SK-N-SH treated with all-trans-retinoic acid at 6 μM for 48 hours (cell line): ENCODE measurements around the gene SF3A1.

Experiments used
- ATAC-seq: fragments of 200-7000 bp; cut with Tn5 transposase; 3 replicates; pipeline ENCODE4 v1.9.1; 2020; ENCODE audit warnings: mild to moderate bottlenecking, moderate library complexity
- ARNTL ChIP-seq: fragments of 450-650 bp; formaldehyde crosslinking; IDR thresholded peaks from 2 replicates; pipeline ENCODE4 v1.5.0; 2020; ENCODE audit warnings: low read depth, mild to moderate bottlenecking, moderate library complexity, borderline replicate concordance
- BACH2 ChIP-seq: fragments of 250-450 bp; sonication (Bioruptor Pico); IDR thresholded peaks from 2 replicates; pipeline ENCODE4 v1.9.0; 2021; ENCODE audit warnings: mild to moderate bottlenecking, borderline replicate concordance
- CSRNP3 ChIP-seq: fragments of 250-450 bp; sonication (Bioruptor Pico); IDR thresholded peaks from 2 replicates; pipeline ENCODE4 v1.5.1; 2021; ENCODE audit warnings: mild to moderate bottlenecking, moderate library complexity
- ESRRG ChIP-seq: fragments of 250-450 bp; sonication (Bioruptor Pico); IDR thresholded peaks from 2 replicates; pipeline ENCODE4 v1.6.1; 2021; ENCODE audit warnings: mild to moderate bottlenecking
- GLIS3 ChIP-seq: fragments of 250-450 bp; sonication (Bioruptor Pico); IDR thresholded peaks from 2 replicates; pipeline ENCODE4 v1.5.0; 2020; ENCODE audit warnings: mild to moderate bottlenecking, moderate library complexity
- ISL1 ChIP-seq: fragments of 250-450 bp; sonication (Bioruptor Pico); IDR thresholded peaks from 2 replicates; pipeline ENCODE4 v2.1.2; 2022; ENCODE audit warnings: mild to moderate bottlenecking, moderate library complexity
- OSR1 ChIP-seq: fragments of 250-450 bp; sonication (Bioruptor Pico); IDR thresholded peaks from 2 replicates; pipeline ENCODE4 v1.8.0; 2022; ENCODE audit warnings: moderate library complexity, mild to moderate bottlenecking, inconsistent platforms
- PATZ1 ChIP-seq: fragments of 250-450 bp; sonication (Bioruptor Pico); IDR thresholded peaks from 2 replicates; pipeline ENCODE4 v1.8.0; 2020; ENCODE audit warnings: mild to moderate bottlenecking, moderate library complexity, borderline replicate concordance
- PPARA ChIP-seq: fragments of 250-450 bp; sonication (Bioruptor Pico); IDR thresholded peaks from 2 replicates; pipeline ENCODE4 v1.5.0; 2020; ENCODE audit warnings: mild to moderate bottlenecking, borderline replicate concordance
- RARB ChIP-seq: fragments of 250-450 bp; sonication (Bioruptor Pico); IDR thresholded peaks from 2 replicates; pipeline ENCODE4 v1.8.0; 2021; ENCODE audit warnings: mild to moderate bottlenecking, moderate library complexity
- SNAI2 ChIP-seq: fragments of 250-450 bp; sonication (Bioruptor Pico); IDR thresholded peaks from 2 replicates; pipeline ENCODE4 v1.5.0; 2020; ENCODE audit warnings: mild to moderate bottlenecking, moderate library complexity
- TCF4 ChIP-seq: fragments of 250-450 bp; sonication (Bioruptor Pico); IDR thresholded peaks from 2 replicates; pipeline ENCODE4 v1.8.0; 2021; ENCODE audit warnings: mild to moderate bottlenecking, moderate library complexity, borderline replicate concordance
- TOX ChIP-seq: fragments of 250-450 bp; sonication (Bioruptor Pico); IDR thresholded peaks from 2 replicates; pipeline ENCODE4 v1.8.0; 2021; ENCODE audit warnings: mild to moderate bottlenecking, moderate library complexity, borderline replicate concordance
- ZC3H10 ChIP-seq: fragments of 250-450 bp; sonication (Bioruptor Pico); IDR thresholded peaks from 2 replicates; pipeline ENCODE4 v1.5.1; 2021; ENCODE audit warnings: mild to moderate bottlenecking, moderate library complexity
- ZFP3 ChIP-seq: fragments of 250-450 bp; sonication (Bioruptor Pico); IDR thresholded peaks from 2 replicates; pipeline ENCODE4 v1.5.0; 2020; ENCODE audit warnings: mild to moderate bottlenecking, moderate library complexity
- ZFP30 ChIP-seq: fragments of 450-650 bp; formaldehyde crosslinking; IDR thresholded peaks from 2 replicates; pipeline ENCODE4 v1.5.0; 2022; ENCODE audit warnings: mild to moderate bottlenecking, moderate library complexity
- ZNF565 ChIP-seq: fragments of 450-650 bp; formaldehyde crosslinking; conservative IDR thresholded peaks from 2 replicates; pipeline ENCODE4 v1.5.0; 2020; ENCODE audit warnings: low read depth, mild to moderate bottlenecking, moderate library complexity
- ZNF70 ChIP-seq: fragments of 450-650 bp; formaldehyde crosslinking; IDR thresholded peaks from 2 replicates; pipeline ENCODE4 v1.5.0; 2020; ENCODE audit warnings: mild to moderate bottlenecking, moderate library complexity
- ZNF8 ChIP-seq: fragments of 450-650 bp; formaldehyde crosslinking; IDR thresholded peaks from 2 replicates; pipeline ENCODE4 v1.5.0; 2020; ENCODE audit warnings: mild to moderate bottlenecking, moderate library complexity
- TF ChIP-seq, protein P1 (sequence below): fragments of 250-450 bp; sonication (Bioruptor Pico); IDR thresholded peaks from 2 replicates; pipeline ENCODE4 v1.5.0; 2020; ENCODE audit warnings: mild to moderate bottlenecking, moderate library complexity
- TF ChIP-seq, protein P2 (sequence below): fragments of 250-450 bp; sonication (Bioruptor Pico); IDR thresholded peaks from 2 replicates; pipeline ENCODE4 v1.8.0; 2021; ENCODE audit warnings: low read depth, mild to moderate bottlenecking, moderate library complexity, borderline replicate concordance

SF3A1 gene

DNA sequence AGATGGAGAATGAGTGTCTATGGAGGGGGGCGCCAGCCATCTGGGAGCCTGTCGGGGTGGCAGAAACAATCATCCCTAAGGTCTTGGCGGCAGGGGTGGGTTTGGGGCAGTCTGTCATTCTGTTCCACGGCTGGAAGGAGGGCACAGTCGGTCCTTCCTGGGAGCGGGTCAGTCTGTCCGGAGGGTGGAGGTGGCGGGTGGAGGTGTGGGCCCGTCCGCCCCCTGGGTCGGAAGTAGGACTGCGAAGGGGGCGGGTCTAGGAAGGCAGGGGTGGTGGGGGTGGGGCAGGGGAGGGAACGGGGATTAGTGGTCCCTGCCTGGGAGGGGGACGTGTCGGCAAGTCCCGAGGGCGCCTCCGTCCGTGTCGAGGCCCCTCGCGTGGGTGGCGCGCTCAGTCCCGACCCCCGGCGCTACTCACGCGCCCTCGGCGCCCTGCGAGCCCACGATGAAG lies 30.4 kb downstream of the SF3A1 start:
- ATAC-seq, result peak; percentile 44
- TF ChIP-seq TCF4 (CRISPR knock-in tag) (no peak), ESRRG (CRISPR knock-in tag) (no peak), SNAI2 (CRISPR knock-in tag) (no peak), BACH2 (CRISPR knock-in tag) (no peak), ZC3H10 (CRISPR knock-in tag) (no peak), PPARA (no peak), ZNF565 (no peak), ARNTL (CRISPR knock-in tag) (no peak), ZNF8 (CRISPR knock-in tag) (no peak)
- TF ChIP-seq, protein P1, sequence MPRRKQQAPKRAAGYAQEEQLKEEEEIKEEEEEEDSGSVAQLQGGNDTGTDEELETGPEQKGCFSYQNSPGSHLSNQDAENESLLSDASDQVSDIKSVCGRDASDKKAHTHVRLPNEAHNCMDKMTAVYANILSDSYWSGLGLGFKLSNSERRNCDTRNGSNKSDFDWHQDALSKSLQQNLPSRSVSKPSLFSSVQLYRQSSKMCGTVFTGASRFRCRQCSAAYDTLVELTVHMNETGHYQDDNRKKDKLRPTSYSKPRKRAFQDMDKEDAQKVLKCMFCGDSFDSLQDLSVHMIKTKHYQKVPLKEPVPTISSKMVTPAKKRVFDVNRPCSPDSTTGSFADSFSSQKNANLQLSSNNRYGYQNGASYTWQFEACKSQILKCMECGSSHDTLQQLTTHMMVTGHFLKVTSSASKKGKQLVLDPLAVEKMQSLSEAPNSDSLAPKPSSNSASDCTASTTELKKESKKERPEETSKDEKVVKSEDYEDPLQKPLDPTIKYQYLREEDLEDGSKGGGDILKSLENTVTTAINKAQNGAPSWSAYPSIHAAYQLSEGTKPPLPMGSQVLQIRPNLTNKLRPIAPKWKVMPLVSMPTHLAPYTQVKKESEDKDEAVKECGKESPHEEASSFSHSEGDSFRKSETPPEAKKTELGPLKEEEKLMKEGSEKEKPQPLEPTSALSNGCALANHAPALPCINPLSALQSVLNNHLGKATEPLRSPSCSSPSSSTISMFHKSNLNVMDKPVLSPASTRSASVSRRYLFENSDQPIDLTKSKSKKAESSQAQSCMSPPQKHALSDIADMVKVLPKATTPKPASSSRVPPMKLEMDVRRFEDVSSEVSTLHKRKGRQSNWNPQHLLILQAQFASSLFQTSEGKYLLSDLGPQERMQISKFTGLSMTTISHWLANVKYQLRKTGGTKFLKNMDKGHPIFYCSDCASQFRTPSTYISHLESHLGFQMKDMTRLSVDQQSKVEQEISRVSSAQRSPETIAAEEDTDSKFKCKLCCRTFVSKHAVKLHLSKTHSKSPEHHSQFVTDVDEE (CRISPR knock-in tag), result no peak

- TF ChIP-seq PPARA (no peak), ESRRG (CRISPR knock-in tag) (no peak), SNAI2 (CRISPR knock-in tag) (no peak), ZNF70 (no peak), TCF4 (CRISPR knock-in tag) (no peak), ZNF8 (CRISPR knock-in tag) (no peak), RARB (CRISPR knock-in tag) (no peak), BACH2 (CRISPR knock-in tag) (no peak), TOX (CRISPR knock-in tag) (no peak), ZFP30 (CRISPR knock-in tag) (no peak), CSRNP3 (CRISPR knock-in tag) (no peak), GLIS3 (no peak), PATZ1 (CRISPR knock-in tag) (no peak), OSR1 (CRISPR knock-in tag) (no peak), ZNF565 (no peak), ZFP3 (CRISPR knock-in tag) (no peak), ISL1 (CRISPR knock-in tag) (no peak)
- TF ChIP-seq, protein P2, sequence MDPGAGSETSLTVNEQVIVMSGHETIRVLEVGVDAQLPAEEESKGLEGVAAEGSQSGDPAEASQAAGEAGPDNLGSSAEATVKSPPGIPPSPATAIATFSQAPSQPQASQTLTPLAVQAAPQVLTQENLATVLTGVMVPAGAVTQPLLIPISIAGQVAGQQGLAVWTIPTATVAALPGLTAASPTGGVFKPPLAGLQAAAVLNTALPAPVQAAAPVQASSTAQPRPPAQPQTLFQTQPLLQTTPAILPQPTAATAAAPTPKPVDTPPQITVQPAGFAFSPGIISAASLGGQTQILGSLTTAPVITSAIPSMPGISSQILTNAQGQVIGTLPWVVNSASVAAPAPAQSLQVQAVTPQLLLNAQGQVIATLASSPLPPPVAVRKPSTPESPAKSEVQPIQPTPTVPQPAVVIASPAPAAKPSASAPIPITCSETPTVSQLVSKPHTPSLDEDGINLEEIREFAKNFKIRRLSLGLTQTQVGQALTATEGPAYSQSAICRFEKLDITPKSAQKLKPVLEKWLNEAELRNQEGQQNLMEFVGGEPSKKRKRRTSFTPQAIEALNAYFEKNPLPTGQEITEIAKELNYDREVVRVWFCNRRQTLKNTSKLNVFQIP (CRISPR knock-in tag), result no peak
- TF ChIP-seq, protein P1 (CRISPR knock-in tag), result no peak
- no peak for ATAC-seq
Measured at GRCh38 chr22:30325724-30326254, 30.9 kb downstream of the SF3A1 start.
